Measurements from ENCODE around the gene VAMP4. TPM values are rescaled to one million over a fixed set of nuclear protein-coding genes. Genes with fewer than 3 reads are reported as not detected.
"Not testable (repeated sequence)": the region's sequence is repeated elsewhere in the genome, so short reads cannot be mapped to it uniquely, and the experiment has no call there.

Gene VAMP4
- polyA plus RNA-seq, 1 donor: 9.9 TPM

DNA sequence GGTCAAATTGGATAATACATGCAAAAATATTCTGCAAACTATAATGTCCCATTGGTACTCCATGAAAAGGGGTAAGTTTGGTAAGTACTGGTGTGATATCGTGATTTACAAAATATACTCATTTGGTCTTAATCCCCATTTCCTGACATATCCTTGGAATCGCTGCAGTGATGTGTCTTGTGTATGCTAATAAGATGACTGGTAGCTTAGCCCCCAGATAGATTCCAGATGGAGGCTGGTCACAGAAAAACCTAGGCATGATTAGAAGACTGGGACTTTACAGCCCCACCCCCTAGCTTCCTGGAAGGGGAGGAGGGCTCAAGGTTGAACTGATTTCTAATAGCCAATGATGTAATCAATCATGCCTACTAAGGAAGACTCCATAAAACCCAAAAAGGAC lies 3.0 kb downstream of the VAMP4 start:
- Histone ChIP-seq H3K4me3 (ENCODE audit: low read length) (no peak overlapping the region), H3K36me3 (ENCODE audit: control insufficient read depth, insufficient read depth, low read length) (peaks cover 13% of the 10 kb centered on the region), H3K4me1 (ENCODE audit: control insufficient read depth, insufficient read depth, low read length) (peaks cover 6% of the 10 kb centered on the region), H3K9me3 (ENCODE audit: control insufficient read depth, low read depth, low read length) (no peaks in the 10 kb centered on the region), H3K27me3 (ENCODE audit: control insufficient read depth, insufficient read depth, low read length) (no peaks in the 10 kb centered on the region), H3K27ac (ENCODE audit: low read length) (no peak overlapping the region)
- DNase-seq: no peak
- no CpG with 5 or more reads among the region's 2 CpGs for WGBS (ENCODE audit: insufficient coverage, low lambda C conversion rate)

DNA sequence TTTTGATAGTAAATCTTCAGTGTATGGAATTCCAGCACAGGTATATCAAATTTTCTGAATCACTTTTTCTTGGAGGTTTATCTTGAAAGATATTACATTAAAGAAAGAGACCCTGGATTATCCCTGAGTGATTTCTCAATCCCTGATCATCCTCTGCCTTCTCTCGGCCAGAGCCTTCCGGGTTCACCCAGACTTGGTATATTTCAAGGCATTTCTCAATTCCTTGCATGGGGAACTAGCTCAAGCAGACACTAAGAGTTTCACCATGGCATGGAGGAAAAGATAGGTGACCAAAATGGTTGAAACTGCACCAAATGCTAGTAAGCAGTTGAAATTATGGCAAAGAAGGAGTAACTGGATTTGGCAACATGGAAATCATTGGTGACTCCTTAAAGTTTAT lies 5.7 kb downstream of the VAMP4 start:
- Histone ChIP-seq H3K36me3 (ENCODE audit: control insufficient read depth, insufficient read depth, low read length) (peaks cover 13% of the 10 kb centered on the region), H3K4me1 (ENCODE audit: control insufficient read depth, insufficient read depth, low read length) (no peaks in the 10 kb centered on the region), H3K27me3 (ENCODE audit: control insufficient read depth, insufficient read depth, low read length) (no peaks in the 10 kb centered on the region), H3K4me3 (ENCODE audit: low read length) (no peak overlapping the region), H3K9me3 (ENCODE audit: control insufficient read depth, low read depth, low read length) (no peaks in the 10 kb centered on the region), H3K27ac (ENCODE audit: low read length) (no peak overlapping the region)
- DNase-seq: no peak
- WGBS (ENCODE audit: insufficient coverage, low lambda C conversion rate): no CpG with 5 or more reads among the region's 2 CpGs

DNA sequence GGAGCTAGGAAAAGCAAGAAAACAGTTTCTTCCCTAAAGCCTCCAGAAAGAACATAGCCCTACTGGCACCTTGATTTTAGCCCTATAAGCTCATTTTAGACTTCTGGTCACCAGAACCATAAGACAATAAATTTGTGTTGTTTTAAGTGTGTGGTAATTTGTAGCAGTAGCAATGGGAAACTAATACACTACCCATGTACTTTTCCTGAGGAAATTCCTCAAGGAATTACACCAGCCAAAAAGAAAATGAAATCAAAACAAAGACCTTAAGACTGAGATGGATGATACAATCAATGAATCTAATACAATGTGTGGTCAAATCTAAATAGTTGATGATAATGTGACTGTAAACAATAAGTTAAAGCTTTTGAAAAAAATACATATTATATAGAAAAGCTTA lies 11.8 kb downstream of the VAMP4 start:
- no peak for DNase-seq
- peaks cover 9% of the 10 kb centered on the region for H3K36me3 ChIP-seq (ENCODE audit: control insufficient read depth, insufficient read depth, low read length)

DNA sequence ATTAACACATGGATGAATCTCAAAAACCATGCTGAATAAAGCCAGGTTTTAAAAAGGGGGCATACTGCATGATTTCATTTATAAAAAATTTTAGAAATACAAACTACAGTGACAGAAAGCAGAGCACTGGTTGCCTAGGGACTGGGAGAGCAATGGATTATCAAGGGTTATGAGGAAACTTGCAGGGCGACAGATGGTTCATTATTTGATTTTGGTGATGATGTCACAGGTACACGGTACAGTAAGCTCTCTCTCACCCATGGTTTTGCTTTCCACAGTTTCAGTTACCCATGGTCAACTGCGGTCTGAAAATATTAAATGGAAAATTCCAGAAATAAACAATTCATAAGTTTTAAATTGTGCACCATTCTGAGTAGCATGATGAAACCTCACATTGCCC lies 14.1 kb downstream of the VAMP4 start:
- no CpG with 5 or more reads among the region's 3 CpGs for WGBS (ENCODE audit: insufficient coverage, low lambda C conversion rate)
- H3K9me3 ChIP-seq (ENCODE audit: control insufficient read depth, low read depth, low read length): no peaks in the 10 kb centered on the region
- H3K27me3 ChIP-seq (ENCODE audit: control insufficient read depth, insufficient read depth, low read length): no peaks in the 10 kb centered on the region
- no peaks in the 10 kb centered on the region for H3K4me1 ChIP-seq (ENCODE audit: control insufficient read depth, insufficient read depth, low read length)
- H3K4me3 ChIP-seq (ENCODE audit: low read length): no peak overlapping the region
- peaks cover 9% of the 10 kb centered on the region for H3K36me3 ChIP-seq (ENCODE audit: control insufficient read depth, insufficient read depth, low read length)
- no peak overlapping the region for H3K27ac ChIP-seq (ENCODE audit: low read length)
- no peak for DNase-seq

More for the DNA sequence above, 11.8 kb downstream of the VAMP4 start:
- Histone ChIP-seq H3K9me3 (ENCODE audit: control insufficient read depth, low read depth, low read length) (no peaks in the 10 kb centered on the region), H3K4me3 (ENCODE audit: low read length) (no peak overlapping the region), H3K27me3 (ENCODE audit: control insufficient read depth, insufficient read depth, low read length) (no peaks in the 10 kb centered on the region), H3K27ac (ENCODE audit: low read length) (no peak overlapping the region), H3K4me1 (ENCODE audit: control insufficient read depth, insufficient read depth, low read length) (no peaks in the 10 kb centered on the region)

DNA sequence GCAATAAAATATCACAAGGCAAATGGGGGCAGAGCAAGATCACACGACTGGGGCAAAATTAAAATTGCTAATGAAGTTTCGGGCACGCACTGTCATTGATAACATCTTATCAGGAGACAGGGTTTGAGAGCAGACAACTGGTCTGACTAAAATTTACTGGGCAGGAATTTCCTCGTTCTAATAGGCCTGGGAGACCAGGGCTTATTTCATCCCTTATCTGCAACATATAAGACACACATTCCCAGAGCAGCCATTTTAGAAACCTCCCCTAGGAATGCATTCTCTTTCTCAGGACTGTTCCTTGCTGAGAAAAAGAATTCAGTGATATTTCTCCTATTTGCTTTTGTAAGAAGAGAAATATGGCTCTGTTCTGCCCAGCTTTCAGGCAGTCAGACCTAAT lies 18.7 kb downstream of the VAMP4 start:
- H3K4me1 ChIP-seq (ENCODE audit: control insufficient read depth, insufficient read depth, low read length); H3K27ac ChIP-seq (ENCODE audit: low read length); H3K27me3 ChIP-seq (ENCODE audit: control insufficient read depth, insufficient read depth, low read length); DNase-seq; H3K36me3 ChIP-seq (ENCODE audit: control insufficient read depth, insufficient read depth, low read length); H3K9me3 ChIP-seq (ENCODE audit: control insufficient read depth, low read depth, low read length); H3K4me3 ChIP-seq (ENCODE audit: low read length): not testable (repeated sequence)
- WGBS (ENCODE audit: insufficient coverage, low lambda C conversion rate): no CpG with 5 or more reads among the region's 4 CpGs

DNA sequence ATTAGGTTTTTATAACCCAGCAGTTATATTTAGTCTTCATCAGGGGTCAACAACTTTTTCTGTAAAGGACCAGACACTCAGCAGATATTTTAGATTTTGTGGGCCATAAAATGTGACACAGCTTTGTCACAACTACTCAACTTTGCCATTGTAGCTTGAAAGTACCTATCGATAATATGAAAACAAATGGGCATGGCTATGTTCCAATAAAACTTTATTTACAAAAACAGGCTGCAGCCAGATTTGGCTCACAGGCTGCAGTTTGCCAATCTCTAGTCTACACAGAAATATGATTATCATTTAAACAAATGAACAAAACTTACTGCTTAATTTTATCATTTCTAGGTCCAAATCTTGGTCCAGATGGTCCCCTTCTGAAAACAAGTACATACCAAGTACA lies 23.0 kb downstream of the VAMP4 start:
- DNase-seq: no peak
- H3K4me3 ChIP-seq (ENCODE audit: low read length): no peak overlapping the region
- no peaks in the 10 kb centered on the region for H3K27me3 ChIP-seq (ENCODE audit: control insufficient read depth, insufficient read depth, low read length)
- H3K4me1 ChIP-seq (ENCODE audit: control insufficient read depth, insufficient read depth, low read length): no peaks in the 10 kb centered on the region
- H3K36me3 ChIP-seq (ENCODE audit: control insufficient read depth, insufficient read depth, low read length): peaks cover 3% of the 10 kb centered on the region
- H3K27ac ChIP-seq (ENCODE audit: low read length): no peak overlapping the region
- no CpG with 5 or more reads among the region's 1 CpG for WGBS (ENCODE audit: insufficient coverage, low lambda C conversion rate)
- no peaks in the 10 kb centered on the region for H3K9me3 ChIP-seq (ENCODE audit: control insufficient read depth, low read depth, low read length)

DNA sequence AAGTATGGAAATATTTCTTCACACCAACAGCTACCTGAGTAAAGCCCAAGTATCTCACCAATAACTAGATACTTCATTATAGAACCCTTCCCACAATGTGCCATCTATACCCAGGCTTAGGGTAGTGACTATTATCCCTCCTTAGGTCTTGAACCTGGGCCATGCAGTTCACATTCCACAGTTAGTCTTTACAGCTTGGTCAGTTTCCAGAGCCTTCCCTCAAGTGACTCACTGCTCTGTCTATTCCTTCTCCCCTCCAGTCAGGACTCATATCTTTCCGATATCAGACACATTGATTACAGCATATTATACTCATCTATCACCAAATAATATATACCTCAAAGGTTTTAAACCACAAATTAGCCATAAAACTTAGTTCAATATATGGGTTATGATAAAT lies 23.6 kb downstream of the VAMP4 start:
- DNase-seq: no peak
- Histone ChIP-seq H3K9me3 (ENCODE audit: control insufficient read depth, low read depth, low read length) (no peaks in the 10 kb centered on the region), H3K4me3 (ENCODE audit: low read length) (no peak overlapping the region), H3K4me1 (ENCODE audit: control insufficient read depth, insufficient read depth, low read length) (no peaks in the 10 kb centered on the region), H3K27me3 (ENCODE audit: control insufficient read depth, insufficient read depth, low read length) (no peaks in the 10 kb centered on the region), H3K36me3 (ENCODE audit: control insufficient read depth, insufficient read depth, low read length) (peaks cover 3% of the 10 kb centered on the region), H3K27ac (ENCODE audit: low read length) (no peak overlapping the region)
- whole genome bisulfite sequencing (ENCODE audit: insufficient coverage, low lambda C conversion rate): no CpG with 5 or more reads among the region's 1 CpG

DNA sequence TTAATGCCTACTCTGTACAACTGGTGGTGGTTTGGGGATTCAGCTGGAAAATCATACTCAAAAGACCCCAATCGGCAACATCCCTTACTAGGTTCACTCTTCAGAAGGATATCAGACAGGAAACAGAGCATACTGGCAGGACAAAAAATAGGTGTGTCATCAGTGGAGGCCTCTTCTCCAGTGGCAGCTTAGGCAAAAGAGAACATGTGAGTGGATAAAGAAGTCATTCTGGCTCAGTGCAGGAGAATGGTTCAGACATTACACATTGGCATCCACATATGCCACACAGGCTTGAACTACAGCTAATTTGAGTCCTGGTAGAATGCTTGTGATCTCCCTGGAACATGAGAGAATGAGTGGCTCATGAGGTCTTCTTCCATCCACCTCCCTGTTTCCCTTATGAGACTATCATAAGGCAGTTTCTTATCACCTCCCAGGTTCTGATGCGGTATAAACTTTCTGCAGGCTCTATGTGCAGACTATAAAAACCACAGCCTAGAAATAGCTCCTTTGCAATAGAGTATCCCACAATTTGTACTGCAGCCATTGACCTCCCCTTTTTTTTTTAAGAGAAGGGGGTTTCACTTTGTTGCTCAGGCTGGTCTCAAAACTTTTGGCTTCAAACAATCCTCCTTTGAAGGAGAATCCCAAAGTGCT lies 24.7 kb downstream of the VAMP4 start:
- H3K4me1 ChIP-seq (ENCODE audit: control insufficient read depth, insufficient read depth, low read length): no peaks in the 10 kb centered on the region
- H3K27me3 ChIP-seq (ENCODE audit: control insufficient read depth, insufficient read depth, low read length): no peaks in the 10 kb centered on the region
- no peak overlapping the region for H3K27ac ChIP-seq (ENCODE audit: low read length)
- H3K4me3 ChIP-seq (ENCODE audit: low read length): no peak overlapping the region
- WGBS (ENCODE audit: insufficient coverage, low lambda C conversion rate): 83% methylated on average over 1 of the region's 2 CpGs
- no peaks in the 10 kb centered on the region for H3K9me3 ChIP-seq (ENCODE audit: control insufficient read depth, low read depth, low read length)
- DNase-seq: no peak
- H3K36me3 ChIP-seq (ENCODE audit: control insufficient read depth, insufficient read depth, low read length): peaks cover 5% of the 10 kb centered on the region

DNA sequence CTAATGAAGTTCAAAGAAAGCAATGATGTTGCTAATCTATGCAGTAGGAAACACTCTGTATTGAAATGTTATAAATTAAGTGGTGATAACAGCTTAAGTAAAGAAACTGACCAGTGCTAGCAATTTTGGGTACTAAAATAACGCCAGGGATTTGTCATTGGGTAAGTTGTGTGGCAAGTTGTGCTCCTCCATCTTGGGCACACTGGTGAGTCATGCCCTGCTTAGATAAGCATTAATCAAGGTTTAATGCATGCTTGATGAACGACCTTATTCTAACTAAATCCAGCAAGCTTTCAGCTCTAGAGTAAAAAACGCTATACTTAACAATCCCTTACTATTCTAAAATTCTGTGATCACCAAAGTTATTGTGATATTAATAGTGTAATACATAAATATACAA lies 25.2 kb downstream of the VAMP4 start:
- Histone ChIP-seq H3K4me1 (ENCODE audit: control insufficient read depth, insufficient read depth, low read length) (no peaks in the 10 kb centered on the region), H3K36me3 (ENCODE audit: control insufficient read depth, insufficient read depth, low read length) (peaks cover 5% of the 10 kb centered on the region), H3K4me3 (ENCODE audit: low read length) (no peak overlapping the region), H3K27ac (ENCODE audit: low read length) (no peak overlapping the region), H3K27me3 (ENCODE audit: control insufficient read depth, insufficient read depth, low read length) (no peaks in the 10 kb centered on the region), H3K9me3 (ENCODE audit: control insufficient read depth, low read depth, low read length) (no peaks in the 10 kb centered on the region)
- no peak for DNase-seq
- WGBS (ENCODE audit: insufficient coverage, low lambda C conversion rate): 67% methylated on average over 1 of the region's 3 CpGs

DNA sequence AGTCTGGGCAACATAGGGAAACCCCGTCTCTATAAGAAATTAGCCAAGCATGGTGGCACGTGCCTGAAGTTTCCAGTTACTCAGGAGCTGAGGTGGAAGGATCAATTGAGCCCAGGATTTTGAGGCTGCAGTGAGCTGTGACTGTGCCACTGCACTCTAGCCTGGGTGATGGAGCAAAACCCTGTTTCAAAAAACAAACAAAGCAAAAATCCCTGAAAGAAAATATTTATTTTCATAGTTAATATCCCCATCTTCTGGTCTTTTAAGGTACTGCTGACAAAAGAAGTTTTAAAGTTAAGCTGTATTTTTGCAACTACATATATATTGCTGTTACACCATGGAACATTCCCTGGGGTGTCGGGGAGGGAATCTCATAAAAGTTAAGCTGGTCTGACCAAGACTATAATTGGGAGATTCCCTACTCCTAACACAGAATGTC lies 26.0 kb downstream of the VAMP4 start:
- Histone ChIP-seq H3K9me3 (ENCODE audit: control insufficient read depth, low read depth, low read length) (no peaks in the 10 kb centered on the region), H3K36me3 (ENCODE audit: control insufficient read depth, insufficient read depth, low read length) (peaks cover 5% of the 10 kb centered on the region), H3K27ac (ENCODE audit: low read length) (no peak overlapping the region), H3K4me1 (ENCODE audit: control insufficient read depth, insufficient read depth, low read length) (no peaks in the 10 kb centered on the region), H3K4me3 (ENCODE audit: low read length) (no peak overlapping the region), H3K27me3 (ENCODE audit: control insufficient read depth, insufficient read depth, low read length) (no peaks in the 10 kb centered on the region)
- no CpG with 5 or more reads among the region's 3 CpGs for WGBS (ENCODE audit: insufficient coverage, low lambda C conversion rate)
- DNase-seq: no peak

DNA sequence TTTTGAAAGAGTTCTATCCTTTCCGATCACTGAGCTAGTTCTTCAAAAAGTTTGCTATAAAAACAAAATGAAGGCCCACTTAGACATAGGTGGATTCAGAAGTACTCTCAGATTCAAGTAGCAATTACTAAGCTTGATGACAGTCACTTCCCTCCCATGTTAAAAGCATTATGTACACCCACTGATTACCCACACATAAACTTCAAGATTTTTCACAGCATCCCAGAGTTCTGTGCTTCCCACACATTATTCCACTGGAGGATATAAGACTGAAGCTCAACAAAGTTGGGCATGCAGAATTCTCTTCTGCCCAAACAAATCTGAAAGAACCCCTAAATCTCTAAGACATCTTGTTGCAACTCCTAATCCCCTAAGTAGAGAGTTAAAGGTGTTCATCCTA lies 29.5 kb downstream of the VAMP4 start:
- no peak for DNase-seq
- no peak overlapping the region for H3K4me3 ChIP-seq (ENCODE audit: low read length)
- no peaks in the 10 kb centered on the region for H3K27me3 ChIP-seq (ENCODE audit: control insufficient read depth, insufficient read depth, low read length)
- H3K27ac ChIP-seq (ENCODE audit: low read length): no peak overlapping the region
- WGBS (ENCODE audit: insufficient coverage, low lambda C conversion rate): 100% methylated on average over 1 of the region's 1 CpG
- no peaks in the 10 kb centered on the region for H3K9me3 ChIP-seq (ENCODE audit: control insufficient read depth, low read depth, low read length)
- peaks cover 13% of the 10 kb centered on the region for H3K36me3 ChIP-seq (ENCODE audit: control insufficient read depth, insufficient read depth, low read length)
- H3K4me1 ChIP-seq (ENCODE audit: control insufficient read depth, insufficient read depth, low read length): no peaks in the 10 kb centered on the region
